SH-SY5Y (cell line): ENCODE measurements around the gene RAB29.

Experiments
- GATA2 ChIP-seq: IDR thresholded peaks from 2 replicates; pipeline ENCODE4 v1.6.1; 2011; ENCODE audit warnings: mild to moderate bottlenecking, low read depth, low read length
- GATA3 ChIP-seq: IDR thresholded peaks from 2 replicates; pipeline ENCODE4 v1.6.1; 2011; ENCODE audit warnings: low read depth, mild to moderate bottlenecking, low read length, moderate library complexity

DNA sequence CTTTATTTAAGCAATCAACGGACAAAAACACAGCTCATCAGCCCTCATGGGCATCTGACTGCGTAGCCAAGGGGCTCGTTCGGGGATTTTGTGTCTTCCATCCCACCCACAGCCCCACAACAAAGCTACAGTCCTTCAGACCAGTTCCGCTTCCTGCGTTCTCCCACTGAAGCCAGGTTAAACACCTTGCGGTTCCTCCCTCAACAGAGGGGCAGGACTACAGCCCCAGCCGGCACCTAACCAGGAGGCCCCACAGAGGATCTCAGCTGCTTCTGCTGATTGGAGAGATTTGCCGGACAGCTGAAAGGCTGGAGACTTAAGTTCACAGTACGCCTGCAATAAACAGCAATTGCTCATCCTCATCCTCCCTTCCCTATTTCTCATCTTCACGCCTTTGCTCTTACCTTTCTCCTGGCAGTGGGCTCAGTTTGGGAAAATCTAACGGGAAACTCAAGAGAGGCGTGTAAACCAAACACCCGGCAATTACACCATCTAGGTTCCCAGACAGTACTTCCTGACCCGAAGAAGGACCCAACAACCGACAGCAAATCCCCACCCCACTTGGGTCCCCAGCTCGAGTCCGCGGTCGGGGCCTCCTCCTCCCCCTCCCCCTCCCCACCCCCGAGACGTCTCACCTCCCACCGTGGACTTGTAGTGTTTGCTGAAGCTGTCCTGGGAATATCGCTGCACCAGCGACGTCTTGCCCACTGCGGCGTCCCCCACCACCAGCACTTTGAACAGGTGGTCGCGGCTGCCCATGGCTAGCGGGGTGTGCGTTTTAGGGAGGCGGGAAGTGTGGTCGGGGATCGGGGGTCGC is 876 bp downstream of the RAB29 start:
- TF ChIP-seq GATA2 (no peak), GATA3 (no peak)
